Memory B cell (primary cell): ENCODE measurements around the gene CLEC16A.
"Not testable (repeated sequence)": the region's sequence is repeated elsewhere in the genome, so short reads cannot be mapped to it uniquely, and the experiment has no call there.

ENCODE experiments used
- ATAC-seq: fragments of 150-1000 bp; cut with Tn5 transposase; 2 replicates; pipeline ENCODE4 v1.10.0; 2021; ENCODE audit warnings: low read depth, mild to moderate bottlenecking, moderate library complexity
- DNase-seq, 2 donors: peaks; one replicate each; pipeline ENCODE4 v3.0.0; 2022; ENCODE audit warnings: low spot score in 2 of 2
- H3K27ac Mint-ChIP-seq: one replicate; pipeline ENCODE4 v1.8.0; 2022; ENCODE audit warnings: mild to moderate bottlenecking, moderate library complexity, mixed read lengths
- H3K27me3 Mint-ChIP-seq: one replicate; pipeline ENCODE4 v1.8.0; 2022; ENCODE audit warnings: mixed read lengths
- H3K36me3 Mint-ChIP-seq: one replicate; pipeline ENCODE4 v1.8.0; 2022; ENCODE audit warnings: mild to moderate bottlenecking, mixed read lengths
- H3K4me1 Mint-ChIP-seq: one replicate; pipeline ENCODE4 v1.8.0; 2022; ENCODE audit warnings: mixed read lengths
- H3K4me3 Mint-ChIP-seq: one replicate; pipeline ENCODE4 v1.8.0; 2022; ENCODE audit warnings: mild to moderate bottlenecking, moderate library complexity, mixed read lengths
- H3K9me3 Mint-ChIP-seq: one replicate; pipeline ENCODE4 v1.8.0; 2022; ENCODE audit warnings: mixed read lengths

Gene CLEC16A

DNA sequence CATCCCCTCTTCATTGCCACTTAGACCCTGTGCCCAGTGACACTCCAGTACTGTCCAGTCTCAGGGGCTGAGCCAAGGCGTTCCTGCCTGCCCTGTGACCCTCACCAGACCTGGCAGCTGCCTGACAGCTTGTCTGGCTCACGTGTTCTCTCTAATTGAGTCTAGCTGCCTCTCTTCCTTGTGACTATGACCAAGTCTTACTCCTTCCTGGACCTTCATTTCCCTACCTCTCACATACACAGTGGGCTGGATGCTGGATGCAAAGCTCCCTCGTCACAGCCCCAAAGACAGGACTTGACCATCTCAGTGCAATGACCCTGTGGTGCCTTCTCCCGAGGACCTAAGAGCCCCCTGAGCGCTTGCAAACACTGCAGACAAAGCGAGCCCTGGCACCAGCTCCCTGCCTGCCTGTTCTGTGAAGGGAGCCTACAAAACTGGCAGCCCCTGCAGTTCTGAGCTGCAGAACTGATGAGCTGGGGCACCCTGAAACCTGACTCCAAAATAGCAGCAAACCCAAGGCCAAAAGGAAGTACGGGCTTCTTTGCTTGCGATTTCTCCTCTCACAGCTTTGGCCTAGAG is 3.8 kb upstream of the CLEC16A start:
- Mint-ChIP-seq H3K4me3 (peak overlapping the region; percentile 92), H3K36me3 (peaks cover 6% of the 10 kb centered on the region), H3K27ac (peak overlapping the region; percentile 91), H3K4me1 (peaks cover 57% of the 10 kb centered on the region), H3K27me3 (no peaks in the 10 kb centered on the region), H3K9me3 (no peaks in the 10 kb centered on the region)
- DNase-seq, result no peak
- ATAC-seq, result no peak

DNA sequence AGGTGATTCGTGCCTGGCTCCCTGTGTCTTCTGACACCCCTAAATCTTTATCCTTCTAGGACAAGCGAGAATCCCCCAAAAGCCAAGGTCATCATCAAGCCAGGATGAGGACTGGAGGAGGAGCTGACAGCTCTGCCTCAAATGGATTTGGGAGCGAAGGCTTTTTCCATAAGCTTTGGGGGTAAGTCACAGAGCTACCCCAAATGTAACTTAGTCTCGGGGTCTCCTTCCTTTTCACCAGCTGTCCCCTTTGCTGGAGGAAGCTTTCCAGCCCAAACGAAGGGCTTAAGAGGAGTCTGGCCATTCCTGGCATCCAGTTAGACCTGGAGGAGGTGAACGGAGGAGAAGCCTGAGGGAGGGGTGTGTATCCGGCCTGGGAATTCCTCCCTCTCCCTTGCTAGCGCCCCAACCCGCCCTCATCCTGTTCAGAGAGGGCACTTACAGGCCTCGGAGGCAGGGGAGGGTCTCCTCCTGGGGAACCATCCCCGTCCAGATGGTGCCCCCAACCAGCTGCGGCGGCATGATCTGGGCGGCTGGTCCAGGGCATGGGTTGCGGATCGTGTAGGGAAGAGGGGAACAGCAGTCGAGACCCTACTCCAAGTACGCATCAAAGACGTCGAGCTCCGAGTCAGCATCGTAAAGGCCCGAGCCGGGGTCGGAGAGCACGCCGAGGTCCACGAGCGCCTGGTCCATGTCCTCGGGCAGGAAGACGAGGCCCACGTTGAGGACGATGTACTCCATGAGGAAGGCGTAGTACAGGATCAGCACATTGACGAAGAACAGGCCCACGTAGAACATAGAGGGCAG is 3.0 kb upstream of the CLEC16A start:
- H3K36me3 Mint-ChIP-seq, result no peaks in the 10 kb centered on the region
- no peaks in the 10 kb centered on the region for H3K27me3 Mint-ChIP-seq
- no peak for DNase-seq
- H3K4me3 Mint-ChIP-seq, result peak overlapping the region; percentile 92
- no peaks in the 10 kb centered on the region for H3K9me3 Mint-ChIP-seq
- peaks cover 60% of the 10 kb centered on the region for H3K4me1 Mint-ChIP-seq
- ATAC-seq, result no peak
- peak overlapping the region; percentile 91 for H3K27ac Mint-ChIP-seq

DNA sequence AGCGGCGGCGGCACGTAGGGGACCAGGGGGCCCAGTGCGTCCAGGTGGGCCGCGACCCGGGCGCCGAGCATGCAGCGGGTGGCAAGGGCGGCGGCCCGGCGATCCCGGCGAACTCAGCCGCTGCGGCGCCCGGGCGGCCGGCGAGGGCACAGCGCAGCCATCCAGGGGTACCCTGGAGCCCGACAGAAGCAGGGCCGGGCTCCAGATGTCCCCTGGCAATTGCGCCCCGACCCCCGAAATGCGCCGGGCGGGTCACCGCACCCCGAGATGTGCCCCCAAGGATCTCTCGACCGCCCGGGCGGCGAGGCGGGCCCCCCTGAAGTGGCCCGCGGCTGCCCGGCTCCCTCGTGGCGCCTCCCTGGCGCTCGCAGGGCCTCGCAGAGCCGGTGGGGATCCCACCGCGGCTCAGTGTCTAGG is 2.4 kb upstream of the CLEC16A start:
- H3K27me3 Mint-ChIP-seq, H3K9me3 Mint-ChIP-seq, H3K36me3 Mint-ChIP-seq, DNase-seq: not testable (repeated sequence)
- Mint-ChIP-seq H3K4me1 (peaks cover 59% of the 10 kb centered on the region), H3K4me3 (peak overlapping the region; percentile 92), H3K27ac (peak overlapping the region; percentile 91)
- ATAC-seq, result peak; percentile 4

DNA sequence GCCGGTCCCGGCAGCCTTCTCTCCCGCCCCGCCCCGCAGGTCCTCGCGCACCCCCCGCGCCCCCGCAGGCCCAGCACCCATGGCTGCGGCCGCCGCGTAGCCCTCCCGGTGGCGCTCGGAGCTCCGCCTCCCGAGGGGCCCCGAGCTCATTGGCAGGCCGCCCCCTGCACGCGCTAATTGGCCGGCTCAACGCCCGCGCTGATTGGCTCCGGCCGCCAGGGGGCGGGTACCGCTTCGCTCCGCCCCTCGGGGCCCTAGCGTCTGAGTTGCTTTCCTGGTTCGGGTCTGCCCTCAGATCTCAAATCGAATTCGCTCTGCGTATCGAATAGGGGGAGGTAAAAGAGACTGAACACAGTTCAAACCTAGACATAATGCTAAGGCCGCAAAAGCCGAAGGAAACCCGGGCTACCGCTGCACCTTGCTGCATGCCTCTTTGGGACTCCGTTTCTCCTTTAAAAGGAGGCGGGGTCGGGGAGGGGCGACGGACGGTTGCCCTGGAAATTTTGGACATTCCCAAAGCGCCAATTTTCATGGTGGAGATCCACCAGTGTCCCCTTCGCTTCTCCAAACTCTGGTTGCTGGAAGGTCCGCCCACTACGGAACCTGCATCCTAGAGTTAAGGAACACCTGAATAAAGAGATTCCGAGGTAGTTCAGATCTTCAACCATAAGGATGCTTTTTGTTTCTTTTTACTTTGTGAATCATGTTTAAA is 1.9 kb upstream of the CLEC16A start, which contains the start of gene DEXI:
Gene DEXI, minus strand, starts transcription at position 117 of the 712 bp plus-strand sequence. CDS start 463 bp downstream, outside the sequence.
- Mint-ChIP-seq H3K27ac (peak within 1 kb of the TSS; percentile 91), H3K9me3 (no peaks in the 10 kb centered on the region), H3K36me3 (no peaks in the 10 kb centered on the region), H3K27me3 (no peaks in the 10 kb centered on the region), H3K4me3 (peak within 1 kb of the TSS; percentile 92), H3K4me1 (peaks cover 58% of the 10 kb centered on the region)
- DNase-seq (peak; percentile 93 to 97), ATAC-seq (peak; percentile 72)

DNA sequence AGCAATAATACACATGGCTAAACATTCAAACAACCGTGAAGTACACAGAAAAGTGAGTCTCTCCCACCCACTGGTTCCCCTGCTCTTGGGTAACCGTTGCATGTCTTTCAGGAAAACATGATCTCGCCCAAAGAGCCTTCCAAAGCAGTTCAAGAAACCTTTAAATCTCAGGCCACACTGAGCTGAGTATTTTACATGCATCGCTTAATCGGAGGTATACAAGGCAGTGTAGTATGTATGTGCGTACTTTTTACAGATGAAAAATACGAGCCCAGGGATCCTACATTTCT is 1.4 kb upstream of the CLEC16A start:
- Mint-ChIP-seq H3K4me3 (peak overlapping the region; percentile 84), H3K4me1 (peaks cover 56% of the 10 kb centered on the region), H3K36me3 (no peaks in the 10 kb centered on the region), H3K9me3 (no peaks in the 10 kb centered on the region), H3K27me3 (no peaks in the 10 kb centered on the region), H3K27ac (peak overlapping the region; percentile 69)
- no peak for DNase-seq
- ATAC-seq, result no peak

DNA sequence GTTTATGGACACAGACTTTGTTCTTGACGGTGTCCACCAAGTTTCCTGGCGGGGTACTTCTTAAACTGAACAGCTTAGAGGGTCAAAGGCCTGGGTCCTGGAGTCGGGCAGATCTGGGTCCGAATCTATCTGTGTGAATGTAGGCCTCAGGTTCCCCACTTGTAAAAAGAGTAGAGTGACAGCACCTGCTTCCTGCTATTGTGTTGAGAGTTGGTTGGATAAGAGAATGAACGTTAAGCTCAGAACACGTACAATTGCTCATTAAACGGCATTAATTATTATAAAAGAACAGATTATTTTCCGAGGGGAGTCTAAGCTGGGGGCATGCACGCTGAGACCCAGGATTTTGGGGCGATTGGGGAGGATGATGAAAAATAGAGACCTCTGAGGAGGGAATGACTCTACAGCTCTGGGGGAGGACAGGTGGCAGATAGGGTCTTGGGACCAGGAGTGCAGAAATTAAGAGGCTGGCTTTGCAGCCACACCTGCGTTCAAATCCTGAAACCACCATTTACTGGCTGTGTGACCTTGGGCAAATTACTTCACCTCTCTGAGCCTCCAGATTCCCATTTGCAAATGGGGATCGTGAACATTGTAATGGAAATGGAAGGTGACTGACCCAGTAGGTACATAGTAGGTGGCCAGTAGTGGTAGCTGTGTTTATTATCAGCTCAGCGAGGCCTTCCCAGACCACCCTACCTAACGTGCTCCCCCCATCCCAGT is 862 bp downstream of the CLEC16A start:
- DNase-seq (no peak), ATAC-seq (no peak)
- Mint-ChIP-seq H3K4me1 (peaks cover 51% of the 10 kb centered on the region), H3K27ac (peak overlapping the region; percentile 45), H3K9me3 (no peaks in the 10 kb centered on the region), H3K36me3 (no peaks in the 10 kb centered on the region), H3K27me3 (no peaks in the 10 kb centered on the region), H3K4me3 (peak overlapping the region; percentile 91)

DNA sequence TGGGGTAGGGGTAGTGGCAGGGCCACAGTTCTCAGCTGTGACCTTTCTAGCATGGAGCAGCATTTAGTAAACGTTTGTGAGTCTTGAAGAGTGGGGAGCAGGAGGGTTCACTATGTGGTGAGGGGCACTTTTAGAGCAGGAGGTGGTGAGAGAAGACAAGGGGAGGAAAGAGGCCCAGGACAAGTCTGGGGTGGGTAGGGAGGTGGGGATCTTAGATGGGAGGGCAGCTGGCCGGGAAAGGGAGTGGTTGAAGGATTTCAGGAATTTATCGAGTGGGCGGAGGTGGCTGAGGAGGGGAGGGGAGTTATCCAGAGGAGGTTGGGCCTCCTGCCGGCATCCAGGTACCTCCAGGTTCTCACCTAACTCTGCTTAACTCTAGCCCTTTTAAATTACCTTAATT is 1.9 kb downstream of the CLEC16A start:
- peak overlapping the region; percentile 45 for H3K27ac Mint-ChIP-seq
- peaks cover 50% of the 10 kb centered on the region for H3K4me1 Mint-ChIP-seq
- H3K36me3 Mint-ChIP-seq, result no peaks in the 10 kb centered on the region

DNA sequence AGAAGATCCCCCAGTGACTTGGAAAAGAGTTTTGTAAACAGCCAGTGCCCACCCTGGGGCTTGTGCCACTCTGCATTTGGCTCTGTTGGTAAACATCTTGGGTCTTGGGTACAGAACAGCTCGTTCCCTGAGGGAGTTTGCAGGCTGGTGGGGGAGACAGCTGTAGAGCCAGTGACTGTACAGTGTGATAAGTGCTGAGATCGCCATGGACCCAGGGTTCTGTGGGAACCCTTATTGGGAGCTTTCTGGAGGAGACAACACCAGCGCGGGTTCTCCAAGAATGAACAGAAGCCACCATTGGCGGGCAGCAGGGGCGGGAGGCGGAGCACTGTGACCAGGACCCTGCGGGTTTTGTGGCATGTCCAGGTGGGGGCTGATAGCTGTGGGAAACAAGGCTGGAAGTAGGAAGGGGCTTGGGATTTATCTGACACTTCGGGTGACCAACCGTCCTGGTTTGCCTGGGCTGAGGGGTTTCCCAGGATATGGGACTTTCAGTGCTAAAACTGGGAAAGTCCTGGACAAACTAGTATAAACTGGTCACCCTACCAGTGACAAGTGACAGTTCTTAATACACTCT is 2.9 kb downstream of the CLEC16A start:
- Mint-ChIP-seq H3K4me1 (peaks cover 49% of the 10 kb centered on the region), H3K27me3 (no peaks in the 10 kb centered on the region), H3K9me3 (no peaks in the 10 kb centered on the region), H3K4me3 (no peak overlapping the region), H3K27ac (peak overlapping the region; percentile 54), H3K36me3 (no peaks in the 10 kb centered on the region)
- no peak for ATAC-seq
- DNase-seq, result no peak

More for the DNA sequence above, 1.9 kb downstream of the CLEC16A start:
- Mint-ChIP-seq H3K27me3 (no peaks in the 10 kb centered on the region), H3K4me3 (peak overlapping the region; percentile 91), H3K9me3 (no peaks in the 10 kb centered on the region)
- DNase-seq (no peak), ATAC-seq (no peak)

DNA sequence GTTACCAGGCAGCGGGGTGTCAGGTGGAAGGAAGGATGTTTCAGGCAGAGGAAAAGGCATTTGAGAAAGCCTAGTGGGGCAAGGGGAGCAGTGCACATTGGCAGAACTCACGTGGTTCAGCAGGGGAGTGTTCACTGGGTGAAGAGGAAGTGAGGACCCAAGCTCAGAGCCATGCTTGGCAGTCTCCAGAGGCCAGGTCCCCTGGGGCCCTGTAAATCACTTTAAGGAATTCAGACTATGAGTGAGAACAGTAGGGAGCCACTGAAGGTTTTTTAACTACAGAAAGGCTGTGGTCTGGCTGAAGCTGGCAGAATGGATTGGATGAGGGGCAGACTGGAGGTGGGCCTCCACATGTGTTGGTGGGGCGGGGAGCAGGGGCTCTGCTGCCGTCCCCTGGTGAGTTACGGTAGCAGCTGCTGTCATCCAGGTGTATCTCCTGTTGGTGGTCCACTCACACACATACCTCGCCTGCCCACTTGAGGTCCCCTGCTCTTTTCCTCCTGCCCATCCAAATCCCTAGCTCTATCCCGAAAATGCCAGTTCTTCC is 5.1 kb downstream of the CLEC16A start:
- Mint-ChIP-seq H3K4me3 (peak overlapping the region; percentile 59), H3K36me3 (no peaks in the 10 kb centered on the region), H3K9me3 (no peaks in the 10 kb centered on the region), H3K27ac (peak overlapping the region; percentile 67), H3K27me3 (no peaks in the 10 kb centered on the region), H3K4me1 (peaks cover 52% of the 10 kb centered on the region)
- ATAC-seq, result peak; percentile 88
- DNase-seq, result peak; percentile 62 to 73

DNA sequence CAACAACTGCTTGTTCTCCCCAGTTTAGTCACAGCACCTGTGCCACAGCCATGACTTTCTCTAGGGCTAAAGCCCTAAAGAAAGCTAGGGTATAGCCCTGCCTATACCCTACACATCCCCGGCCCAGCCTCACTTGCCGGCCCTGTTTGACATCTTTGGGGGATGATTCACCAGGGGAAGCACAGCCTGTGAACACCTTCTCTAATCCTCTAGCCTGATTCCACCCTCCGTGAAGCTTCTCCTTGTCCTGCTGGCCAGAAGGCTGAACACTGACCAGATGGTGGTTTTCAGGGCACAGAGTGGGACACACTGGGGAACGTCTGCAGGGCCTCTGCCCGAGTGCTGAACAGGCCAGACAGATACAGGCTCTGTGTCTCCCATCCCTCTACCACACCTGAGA is 6.0 kb downstream of the CLEC16A start:
- Mint-ChIP-seq H3K27me3 (no peaks in the 10 kb centered on the region), H3K27ac (peak overlapping the region; percentile 17), H3K4me1 (peaks cover 54% of the 10 kb centered on the region), H3K9me3 (no peaks in the 10 kb centered on the region), H3K36me3 (no peaks in the 10 kb centered on the region), H3K4me3 (no peak overlapping the region)
- ATAC-seq, result no peak
- no peak for DNase-seq

DNA sequence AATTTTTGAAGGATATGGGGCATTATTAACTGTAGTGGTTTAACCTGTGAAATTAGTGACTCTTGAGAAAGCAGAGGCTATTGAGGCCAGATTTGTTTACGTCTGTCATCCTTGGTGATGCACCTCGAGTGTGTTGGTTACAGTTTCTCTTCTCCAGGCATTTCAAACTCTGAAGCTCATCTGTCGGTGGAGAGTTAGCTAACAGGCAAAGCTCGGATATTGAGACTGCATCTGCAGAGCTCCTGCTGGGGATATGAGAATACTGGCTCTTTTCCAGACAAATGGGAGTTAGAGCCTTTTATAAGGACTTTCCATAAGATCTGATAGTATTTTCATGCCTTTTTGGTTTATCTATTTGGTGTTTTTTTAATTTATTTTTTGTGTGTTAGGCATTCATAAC is 6.7 kb downstream of the CLEC16A start:
- DNase-seq, result no peak
- peak overlapping the region; percentile 17 for H3K27ac Mint-ChIP-seq
- H3K9me3 Mint-ChIP-seq, result no peaks in the 10 kb centered on the region
- no peak for ATAC-seq
- H3K4me3 Mint-ChIP-seq, result no peak overlapping the region
- peaks cover 52% of the 10 kb centered on the region for H3K4me1 Mint-ChIP-seq
- H3K36me3 Mint-ChIP-seq, result no peaks in the 10 kb centered on the region
- H3K27me3 Mint-ChIP-seq, result no peaks in the 10 kb centered on the region

DNA sequence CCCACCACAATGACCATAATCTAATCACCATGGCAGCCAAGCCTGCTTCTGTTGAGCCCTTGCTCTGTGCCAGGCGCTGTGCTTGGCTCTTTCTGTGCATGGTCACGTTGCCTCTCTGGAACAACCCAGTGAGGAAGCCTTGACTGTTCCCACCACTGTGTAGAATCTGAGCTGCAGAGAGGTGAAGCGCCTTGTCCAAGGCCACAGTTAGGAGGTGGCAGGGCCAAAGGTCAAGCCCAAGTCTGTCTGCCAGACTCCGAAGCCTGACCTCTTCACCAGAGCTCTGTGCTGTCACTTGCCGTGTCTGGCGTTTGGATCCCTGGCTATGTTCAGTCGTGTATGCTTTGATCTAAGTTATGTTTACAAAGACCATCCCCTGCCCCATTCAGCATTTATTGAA is 10.5 kb downstream of the CLEC16A start:
- no peaks in the 10 kb centered on the region for H3K9me3 Mint-ChIP-seq
- H3K27me3 Mint-ChIP-seq, result no peaks in the 10 kb centered on the region
- H3K27ac Mint-ChIP-seq, result peak overlapping the region; percentile 46
- peaks cover 39% of the 10 kb centered on the region for H3K4me1 Mint-ChIP-seq
- no peak for ATAC-seq
- peaks cover 5% of the 10 kb centered on the region for H3K36me3 Mint-ChIP-seq
- DNase-seq, result no peak
- H3K4me3 Mint-ChIP-seq, result no peak overlapping the region

DNA sequence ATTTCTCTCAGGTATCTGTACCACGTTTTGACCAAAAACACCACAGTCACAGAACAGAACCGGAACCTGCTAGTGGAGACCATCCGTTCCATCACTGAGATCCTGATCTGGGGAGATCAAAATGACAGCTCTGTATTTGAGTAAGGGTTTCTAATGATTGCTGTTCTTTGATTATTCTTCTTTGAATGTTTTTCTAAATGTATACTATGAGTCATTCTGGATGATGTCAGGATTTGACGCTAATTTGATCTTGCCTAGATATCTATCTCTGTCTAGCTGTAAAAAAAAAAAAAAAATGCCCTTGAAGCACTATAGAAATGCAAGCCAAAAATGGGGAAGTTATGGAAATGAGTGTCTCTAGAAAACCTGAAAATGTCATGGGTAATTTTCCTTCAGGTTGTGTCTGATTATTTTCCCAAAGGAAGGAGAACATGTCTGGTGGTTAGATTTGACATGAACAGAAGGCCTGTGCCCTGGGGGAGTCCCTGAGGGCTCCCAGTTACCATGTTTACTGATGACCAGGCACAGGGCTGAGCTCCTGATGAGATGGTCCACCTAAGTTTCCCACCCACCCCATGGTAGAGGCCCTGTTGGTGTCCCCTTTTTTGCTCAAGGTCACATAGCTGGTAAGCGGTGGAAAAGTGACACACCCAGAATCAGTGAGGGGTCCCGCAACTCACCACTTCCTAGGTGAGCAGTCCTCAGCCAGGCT is 13.6 kb downstream of the CLEC16A start:
- ATAC-seq, result peak; percentile 33
- Mint-ChIP-seq H3K27ac (peak overlapping the region; percentile 39), H3K4me3 (no peak overlapping the region), H3K27me3 (no peaks in the 10 kb centered on the region), H3K9me3 (no peaks in the 10 kb centered on the region), H3K4me1 (peaks cover 30% of the 10 kb centered on the region), H3K36me3 (peaks cover 18% of the 10 kb centered on the region)
- DNase-seq, result no peak
